HEK293T (cell line): Measurements from ENCODE around the gene LCP2.

Experiments
- CTCF ChIA-PET: fragments of 350-600 bp; formaldehyde crosslinking; extraction: SDS; loops from one replicate; lab custom pipeline; 2021; ENCODE audit warnings: antibody characterized with exemption, inconsistent platforms; lab: Yijun Ruan, JAX
- POLR2A ChIA-PET: fragments of 350-600 bp; formaldehyde crosslinking; extraction: SDS; loops from one replicate; lab custom pipeline; 2020; ENCODE audit warnings: antibody characterized with exemption, inconsistent platforms; lab: Yijun Ruan, JAX
- DNase-seq: peaks from one replicate; pipeline ENCODE4 v3.0.0; 2012; ENCODE audit warnings: mixed read lengths; ENCODE audit errors: extremely low spot score
- ARNT ChIP-seq: fragments of 450-650 bp; IDR thresholded peaks from 2 replicates; pipeline ENCODE4 v1.6.1; 2017; ENCODE audit warnings: mild to moderate bottlenecking
- BHLHE40 ChIP-seq: fragments of 450-650 bp; IDR thresholded peaks from 2 replicates; pipeline ENCODE4 v1.6.1; 2016; ENCODE audit warnings: mild to moderate bottlenecking, moderate library complexity, borderline replicate concordance
- CTBP1 ChIP-seq: fragments of 450-650 bp; IDR thresholded peaks from 2 replicates; pipeline ENCODE4 v1.6.1; 2016; ENCODE audit warnings: borderline replicate concordance
- ELF4 ChIP-seq: fragments of 450-650 bp; IDR thresholded peaks from 2 replicates; pipeline ENCODE4 v1.6.1; 2017; ENCODE audit warnings: antibody characterized with exemption
- FOXA1 ChIP-seq: fragments of 450-650 bp; IDR thresholded peaks from 2 replicates; pipeline ENCODE4 v1.6.1; 2016; ENCODE audit warnings: mild to moderate bottlenecking
- FOXK2 ChIP-seq: fragments of 450-650 bp; IDR thresholded peaks from 2 replicates; pipeline ENCODE4 v1.6.1; 2016; ENCODE audit warnings: mild to moderate bottlenecking
- FOXM1 ChIP-seq: fragments of 450-650 bp; IDR thresholded peaks from 2 replicates; pipeline ENCODE4 v1.6.1; 2017; ENCODE audit warnings: mild to moderate bottlenecking, borderline replicate concordance
- HDGF ChIP-seq: fragments of 450-650 bp; IDR thresholded peaks from 2 replicates; pipeline ENCODE4 v1.6.1; 2017; ENCODE audit warnings: antibody characterized with exemption, borderline replicate concordance
- L3MBTL2 ChIP-seq: fragments of 450-650 bp; conservative IDR thresholded peaks from 2 replicates; pipeline ENCODE4 v1.6.1; 2016; ENCODE audit warnings: mild to moderate bottlenecking
- LEF1 ChIP-seq: fragments of 450-650 bp; IDR thresholded peaks from 2 replicates; pipeline ENCODE4 v1.6.1; 2017; ENCODE audit warnings: mild to moderate bottlenecking, borderline replicate concordance
- NFRKB ChIP-seq: fragments of 450-650 bp; IDR thresholded peaks from 2 replicates; pipeline ENCODE4 v1.6.1; 2016; ENCODE audit warnings: mild to moderate bottlenecking, moderate library complexity
- PKNOX1 ChIP-seq: fragments of 450-650 bp; IDR thresholded peaks from 2 replicates; pipeline ENCODE4 v1.6.1; 2016
- SP1 ChIP-seq: fragments of 450-650 bp; IDR thresholded peaks from 2 replicates; pipeline ENCODE4 v1.6.1; 2017
- SUZ12 ChIP-seq: fragments of 450-650 bp; IDR thresholded peaks from 2 replicates; pipeline ENCODE4 v1.6.1; 2016; ENCODE audit warnings: mild to moderate bottlenecking
- TARDBP ChIP-seq: fragments of 450-650 bp; IDR thresholded peaks from 2 replicates; pipeline ENCODE4 v1.6.1; 2016
- ZNF384 ChIP-seq: fragments of 450-650 bp; IDR thresholded peaks from 2 replicates; pipeline ENCODE4 v1.6.1; 2016

The LCP2 gene

DNA sequence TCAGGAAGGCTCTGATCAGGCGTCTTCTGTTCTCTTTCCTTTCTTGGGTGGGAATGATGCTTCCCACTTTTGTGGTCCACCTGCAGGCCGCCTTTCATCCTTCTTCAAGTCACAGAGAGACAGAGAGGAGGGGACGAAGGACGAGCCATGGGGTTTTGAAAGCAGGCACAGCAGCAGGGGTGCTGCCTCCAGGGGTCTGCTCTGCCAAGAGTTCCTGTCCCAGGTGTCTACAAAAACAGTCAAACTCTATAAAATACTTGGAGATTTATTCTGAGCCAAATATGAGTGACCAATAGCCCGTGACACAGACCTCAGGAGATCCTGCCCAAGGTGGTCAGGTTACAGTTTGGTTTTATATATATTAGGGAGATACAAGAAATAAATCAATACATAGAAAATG, 34.5 kb upstream of the LCP2 start:
- POLR2A ChIA-PET, result no interaction called here
- CTCF ChIA-PET, result no interaction called here
- TF ChIP-seq FOXK2 (no peak), BHLHE40 (no peak), LEF1 (no peak), CTBP1 (no peak), NFRKB (no peak), ARNT (no peak)
- no peak for DNase-seq

- ChIA-PET CTCF (interaction anchor here (0.7 to 0.9 kb wide), 2 partner anchors 12 to 303 kb away, joined by 4 read pairs; no protein-coding TSS in a partner anchor), POLR2A (no interaction called here)
- no peak for DNase-seq
- TF ChIP-seq FOXM1 (no peak), FOXK2 (no peak), TARDBP (no peak), ELF4 (no peak), NFRKB (no peak), BHLHE40 (no peak), FOXA1 (no peak), L3MBTL2 (no peak), CTBP1 (no peak), ARNT (no peak), SUZ12 (no peak), HDGF (no peak), PKNOX1 (no peak), LEF1 (no peak), ZNF384 (no peak), SP1 (no peak)
These were observed 33.0 kb upstream of the LCP2 start for GRCh38 chr5:170330568-170331054.

- POLR2A ChIA-PET, result no interaction called here
- no peak for DNase-seq
- CTCF ChIA-PET, result no interaction called here
- TF ChIP-seq SP1 (no peak), BHLHE40 (no peak), ARNT (no peak), ZNF384 (no peak), FOXM1 (no peak), CTBP1 (no peak), TARDBP (no peak), FOXA1 (no peak), LEF1 (no peak), L3MBTL2 (no peak), PKNOX1 (no peak), NFRKB (no peak), HDGF (no peak)
These were observed 31.9 kb upstream of the LCP2 start for GRCh38 chr5:170329524-170329923.

- no peak for DNase-seq
- TF ChIP-seq ELF4 (no peak), CTBP1 (no peak), LEF1 (no peak), SUZ12 (no peak), FOXM1 (no peak), NFRKB (no peak), FOXK2 (no peak), PKNOX1 (no peak), L3MBTL2 (no peak), BHLHE40 (no peak), ARNT (no peak), TARDBP (no peak), ZNF384 (no peak), HDGF (no peak), FOXA1 (no peak), SP1 (no peak)
- ChIA-PET POLR2A (no interaction called here), CTCF (no interaction called here)
These were observed 30.3 kb upstream of the LCP2 start for GRCh38 chr5:170327829-170328228.

DNA sequence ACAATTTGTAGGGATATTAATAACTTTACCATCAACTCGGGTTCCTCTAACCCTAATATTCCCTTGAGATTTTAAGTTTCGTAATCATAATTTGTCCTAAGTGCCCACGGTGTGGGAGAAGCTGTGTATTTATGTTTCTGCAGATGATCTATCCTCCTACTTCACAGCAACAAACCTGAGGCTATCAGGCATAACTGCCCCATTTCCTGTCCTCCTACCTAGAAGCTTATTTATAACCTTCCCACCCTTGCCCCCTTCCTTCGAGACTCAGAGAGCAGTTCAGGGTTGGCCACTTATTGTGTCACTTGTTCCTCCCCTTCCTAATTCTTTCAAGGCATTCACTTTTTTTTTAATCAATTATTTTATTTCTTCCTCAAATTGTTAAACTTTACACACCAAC, 29.6 kb upstream of the LCP2 start:
- ChIA-PET CTCF (no interaction called here), POLR2A (no interaction called here)
- no peak for TF ChIP-seq FOXK2
- no peak for TF ChIP-seq BHLHE40
- TF ChIP-seq ELF4, result no peak
- TF ChIP-seq LEF1, result no peak
- TF ChIP-seq TARDBP, result no peak
- no peak for TF ChIP-seq SUZ12
- TF ChIP-seq PKNOX1, result no peak
- no peak for TF ChIP-seq CTBP1
- TF ChIP-seq HDGF, result no peak
- TF ChIP-seq L3MBTL2, result no peak
- no peak for TF ChIP-seq FOXM1
- TF ChIP-seq SP1, result no peak
- no peak for TF ChIP-seq NFRKB
- TF ChIP-seq ZNF384, result no peak
- TF ChIP-seq ARNT, result no peak
- DNase-seq, result no peak
